ENCODE results near the gene MPI.
"Not testable (repeated sequence)": the region's sequence is repeated elsewhere in the genome, so short reads cannot be mapped to it uniquely, and the experiment has no call there.

The MPI gene

GRCh38 chr15:74863239-74864056, 26.4 kb upstream of the MPI start:
- DNase-seq (ENCODE audit: low read depth in 2 of 2): no peak

DNA sequence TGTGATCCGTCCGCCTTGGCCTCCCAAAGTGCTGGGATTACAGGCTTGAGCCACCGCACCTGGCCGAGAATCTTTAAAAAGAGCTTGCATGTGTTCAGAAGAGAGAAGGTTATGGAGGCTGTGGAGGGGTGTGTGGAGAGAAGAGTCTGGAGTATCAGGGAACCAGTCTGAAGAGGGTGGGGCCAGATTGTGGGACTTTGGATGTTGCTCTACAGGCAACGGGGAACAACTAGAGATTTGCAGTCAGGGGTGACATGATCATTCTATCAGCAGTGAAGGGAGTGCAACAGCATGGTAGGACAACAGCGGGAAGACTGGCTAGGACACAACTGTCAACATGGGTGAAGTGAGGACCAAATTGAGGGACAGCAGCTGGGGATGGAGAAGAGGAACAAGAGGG, 25.5 kb upstream of the MPI start:
- DNase-seq (ENCODE audit: low read depth in 2 of 2): no peak

- DNase-seq (ENCODE audit: low read depth in 2 of 2): no peak
These were observed 24.5 kb upstream of the MPI start for GRCh38 chr15:74865316-74865715.

- DNase-seq (ENCODE audit: low read depth in 2 of 2): no peak
These were observed 23.8 kb upstream of the MPI start for GRCh38 chr15:74866090-74866489.

DNA sequence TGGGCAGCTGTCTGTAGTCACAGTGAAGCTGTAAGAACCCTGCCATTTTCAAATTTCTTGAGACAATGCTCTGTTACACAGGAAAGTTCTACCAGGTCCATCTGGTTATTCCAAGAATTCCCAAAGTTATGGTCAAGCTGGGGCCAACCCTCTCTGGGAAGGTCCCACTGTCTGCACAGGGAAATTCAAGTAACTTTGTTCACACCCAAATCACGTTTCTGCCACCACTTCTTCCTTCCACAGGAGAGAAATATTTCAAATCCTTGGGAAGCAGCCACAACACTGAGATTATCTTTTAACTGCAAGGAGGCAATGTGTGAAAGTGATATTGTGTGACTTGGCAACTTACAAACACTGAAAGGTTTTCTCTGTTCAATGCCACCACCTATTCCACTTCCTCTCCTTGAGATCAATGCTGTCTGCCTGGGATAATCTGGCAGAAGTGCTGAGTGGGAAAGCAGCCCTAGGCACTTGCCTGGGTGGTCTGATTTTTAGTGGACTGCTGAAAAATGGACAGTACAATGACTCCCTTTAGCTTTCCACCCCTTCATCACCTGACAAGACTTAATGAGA, 22.3 kb upstream of the MPI start:
- no peak for DNase-seq (ENCODE audit: low read depth in 2 of 2)

DNA sequence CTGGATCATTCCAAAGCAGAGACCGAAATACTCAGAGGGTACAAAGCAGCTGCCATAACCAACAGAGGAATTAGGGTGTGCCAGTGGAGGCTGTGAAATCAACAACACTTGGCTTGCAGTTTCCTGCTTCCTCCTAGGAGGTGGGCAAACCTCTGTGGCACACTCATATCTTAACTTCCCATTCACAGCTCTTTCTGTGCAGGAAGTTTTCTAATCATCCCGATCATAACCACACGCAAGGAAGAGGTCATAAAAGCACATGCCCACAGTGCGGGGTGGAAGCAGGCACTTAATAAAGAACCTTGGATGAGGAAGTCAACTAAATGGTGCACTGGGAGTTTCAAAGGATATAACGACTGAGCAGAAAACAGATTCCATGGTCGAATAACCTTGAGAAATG, 21.8 kb upstream of the MPI start:
- DNase-seq (ENCODE audit: low read depth in 2 of 2): no peak

- DNase-seq (ENCODE audit: low read depth in 2 of 2): no peak
These were observed 20.5 kb upstream of the MPI start for GRCh38 chr15:74869372-74869725.

DNA sequence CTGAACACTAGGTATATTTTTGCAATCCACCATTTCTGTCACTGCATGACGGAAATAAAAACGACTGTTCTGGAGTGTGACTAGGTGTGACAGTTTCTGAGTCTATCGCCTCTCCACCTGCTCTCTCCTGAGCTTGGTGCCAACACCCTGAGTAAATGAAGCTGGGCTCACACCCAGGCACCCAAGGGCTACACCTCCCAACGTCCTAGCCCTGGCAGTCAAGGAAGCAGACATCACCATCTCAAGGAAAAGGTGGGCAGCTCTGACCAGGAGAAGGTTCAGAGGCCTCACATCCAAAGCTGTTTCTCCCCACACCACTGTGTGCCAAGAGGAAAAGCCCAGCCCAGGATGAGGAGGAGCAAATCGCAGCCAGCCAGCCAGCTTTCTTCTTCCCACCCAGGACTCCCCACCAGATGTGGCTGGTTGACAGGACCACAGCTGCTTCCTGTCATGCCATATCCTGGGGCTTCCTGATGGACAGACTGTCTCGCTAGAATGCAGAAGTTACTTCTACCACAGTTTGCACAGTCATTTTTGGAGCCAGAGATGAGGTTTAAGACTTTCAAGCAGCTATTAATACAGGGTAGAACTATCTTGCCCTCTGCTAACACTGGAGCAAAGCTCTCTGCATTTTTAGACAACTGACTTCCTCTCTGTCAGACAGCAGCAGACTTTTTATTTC, 20.0 kb upstream of the MPI start:
- no peak for DNase-seq (ENCODE audit: low read depth in 2 of 2)

- DNase-seq (ENCODE audit: low read depth in 2 of 2): no peak
These were observed 19.2 kb upstream of the MPI start for GRCh38 chr15:74870436-74871215.

- no peak for DNase-seq (ENCODE audit: low read depth in 2 of 2)
These were observed 17.2 kb upstream of the MPI start for GRCh38 chr15:74872702-74873035.

GRCh38 chr15:74873036-74873755, 16.6 kb upstream of the MPI start, which contains the start of gene SCAMP2:
SCAMP2 (minus strand) TSS chr15:74873365; CDS start chr15:74873255, 110 bp downstream.
- DNase-seq (ENCODE audit: low read depth in 2 of 2): peak; percentile 77 to 79

GRCh38 chr15:74873756-74874424, 16.0 kb upstream of the MPI start:
- DNase-seq (ENCODE audit: low read depth in 2 of 2): no peak

GRCh38 chr15:74878273-74878672, 11.6 kb upstream of the MPI start:
- no peak for DNase-seq (ENCODE audit: low read depth in 2 of 2)

DNA sequence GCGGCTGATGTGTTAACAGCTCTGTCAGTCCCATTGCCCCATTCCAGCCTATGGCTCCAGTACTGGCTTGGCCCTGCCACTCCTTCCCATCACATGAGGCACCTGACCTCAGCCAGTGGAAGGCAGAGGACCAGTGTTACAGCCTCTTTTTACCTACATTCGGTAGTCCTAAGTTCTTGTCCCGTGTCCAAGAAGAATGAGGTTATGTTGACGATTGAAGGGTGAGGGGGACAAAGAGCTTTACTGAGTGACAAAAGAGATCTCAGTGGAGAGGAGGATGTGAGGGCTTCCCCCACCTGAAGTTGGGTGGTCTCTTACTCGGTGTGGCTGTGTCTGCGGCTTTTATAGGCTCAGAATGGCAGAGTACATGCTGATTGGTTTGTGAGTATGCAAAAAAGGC, 7.3 kb upstream of the MPI start:
- no peak for DNase-seq (ENCODE audit: low read depth in 2 of 2)

DNA sequence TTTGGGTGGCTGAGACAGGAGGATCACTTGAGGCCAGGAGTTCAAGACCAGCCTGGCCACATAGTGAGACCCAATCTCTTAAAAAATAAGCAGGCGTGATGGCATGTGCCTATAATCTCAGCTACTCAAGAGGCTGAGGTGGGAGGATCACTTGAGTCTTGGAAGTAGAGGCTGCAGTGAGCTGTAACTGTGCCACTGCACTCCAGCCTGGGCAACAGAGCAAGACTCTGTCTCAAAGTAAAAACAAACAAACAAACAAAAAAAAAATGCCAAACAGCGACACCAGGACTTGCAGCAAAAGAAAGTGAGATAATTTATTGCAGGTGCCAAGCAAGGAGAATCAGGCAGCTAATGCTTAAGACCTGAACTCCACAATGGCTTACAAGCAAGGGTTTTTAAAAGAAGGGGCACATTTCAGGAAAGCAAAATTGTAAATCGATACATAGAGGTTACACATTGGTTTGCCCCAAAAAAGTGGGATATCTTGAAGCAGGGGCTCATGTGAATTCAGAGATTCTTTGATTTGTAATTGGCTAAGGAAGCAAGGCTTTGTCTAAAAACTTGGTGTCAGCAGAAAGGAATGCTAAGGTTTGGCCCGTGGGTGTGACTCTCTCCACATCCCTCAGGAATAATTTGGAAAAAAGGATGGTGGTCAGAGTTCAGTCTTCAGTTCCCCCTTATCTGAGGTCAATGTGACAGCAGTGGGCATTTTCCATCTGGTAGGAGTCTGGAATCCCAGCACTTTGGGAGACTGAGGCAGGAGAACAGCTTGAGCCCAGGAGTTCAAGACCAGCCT, 5.2 kb upstream of the MPI start:
- DNase-seq (ENCODE audit: low read depth in 2 of 2): no peak

DNA sequence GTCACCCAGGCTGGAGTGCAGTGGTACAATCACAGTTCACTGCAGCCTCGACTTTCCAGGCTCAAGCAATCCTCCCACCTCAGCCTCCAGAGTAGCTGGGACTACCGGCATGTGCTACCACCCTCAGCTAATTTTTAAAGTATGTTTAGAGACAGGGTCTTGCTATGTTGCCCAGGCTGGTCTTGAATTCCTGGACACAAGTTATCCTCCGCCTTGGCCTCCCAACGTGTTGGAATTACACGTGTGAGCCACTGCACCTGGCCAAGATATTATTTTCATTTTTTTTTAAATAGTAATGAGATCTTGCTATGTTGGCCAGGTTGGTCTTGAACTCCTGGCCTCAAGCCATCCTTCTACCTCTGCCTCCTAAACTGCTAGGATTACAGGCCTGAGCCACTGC, 4.4 kb upstream of the MPI start:
- DNase-seq (ENCODE audit: low read depth in 2 of 2): no peak

GRCh38 chr15:74887537-74888193, 2.2 kb upstream of the MPI start:
- DNase-seq (ENCODE audit: low read depth in 2 of 2): not testable (repeated sequence)

DNA sequence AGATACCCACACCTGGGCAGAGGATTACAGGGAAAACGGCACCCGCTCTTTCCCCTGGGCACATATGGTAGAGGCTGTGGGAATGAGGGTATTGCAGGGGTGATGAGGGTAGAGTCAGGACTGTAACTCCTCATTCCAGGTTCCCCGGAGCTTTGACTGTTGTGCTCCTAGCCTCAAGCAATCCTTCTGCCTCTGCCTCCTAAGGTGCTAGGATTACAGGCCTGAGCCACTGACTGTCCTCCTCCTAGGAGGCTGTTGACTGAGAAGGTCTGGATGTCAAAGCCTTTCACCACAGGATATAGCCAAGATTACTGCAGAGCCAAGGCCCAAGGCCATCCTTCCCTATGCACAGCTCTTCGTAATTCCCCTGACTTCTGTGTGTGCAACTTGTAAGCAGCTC, 1.1 kb upstream of the MPI start:
- DNase-seq (ENCODE audit: low read depth in 2 of 2): no peak

- DNase-seq (ENCODE audit: low read depth in 2 of 2): no peak
These were observed 406 bp upstream of the MPI start for GRCh38 chr15:74889390-74889882.

- no peak for DNase-seq (ENCODE audit: low read depth in 2 of 2)
These were observed 771 bp downstream of the MPI start for GRCh38 chr15:74890665-74890960.

All from stimulated activated CD4-positive, alpha-beta T cell treated with anti-CD3 and anti-CD28 coated beads, Interleukin-1b, Interleukin-23, amount 100 ng/mL, for 4 hours (primary cell).